Measurements from ENCODE around the gene ULK1. TPM values are rescaled to one million over a fixed set of nuclear protein-coding genes. Genes with fewer than 3 reads are reported as not detected.

ULK1 gene
- total and polyA plus RNA-seq, 2 of the 13 experiments (the other 11 are each of a cell fraction or from before 2014, with no cell fraction given) = 2.8 to 10.1 TPM

GRCh38 chr12:131860472-131861260 lies 33.8 kb upstream of the ULK1 start (continued):
- TF ChIP-seq HNF4A (CRISPR knock-in tag; IDR thresholded peaks at IDR 0.05) (peak; percentile 100), NR2C2 (CRISPR knock-in tag; IDR thresholded peaks at IDR 0.05; ENCODE audit: borderline replicate concordance) (peak; percentile 94), SMYD3 (CRISPR knock-in tag; IDR thresholded peaks at IDR 0.05) (no peak), HNF4G (IDR thresholded peaks at IDR 0.05; ENCODE audit: borderline replicate concordance, low read depth, low read length) (peak; percentile 99), HNF4G (CRISPR knock-in tag; IDR thresholded peaks at IDR 0.05; ENCODE audit: borderline replicate concordance, low read depth) (peak; percentile 99), EEA1 (CRISPR knock-in tag; IDR thresholded peaks at IDR 0.05; ENCODE audit: borderline replicate concordance) (no peak), ZNF660 (CRISPR knock-in tag; IDR thresholded peaks at IDR 0.05; ENCODE audit: borderline replicate concordance, low read depth) (0 out of 2 replicates have a peak, but pooled peaks have one; percentile 48), ERF (CRISPR knock-in tag; IDR thresholded peaks at IDR 0.05) (peak; percentile 93), FOSL2 (CRISPR knock-in tag; IDR thresholded peaks at IDR 0.05) (peak; percentile 88), PAF1 (CRISPR knock-in tag; IDR thresholded peaks at IDR 0.05) (no peak), EZH2 (conservative IDR thresholded peaks at IDR 0.05; ENCODE audit: low read depth, low read length) (no peak), KDM6A (CRISPR knock-in tag; IDR thresholded peaks at IDR 0.05; ENCODE audit: low read depth) (peak; percentile 99), RELA (CRISPR knock-in tag; IDR thresholded peaks at IDR 0.05) (peak; percentile 99), TCF7L2 (IDR thresholded peaks at IDR 0.05; ENCODE audit: low read depth, low read length) (no peak), SMARCE1 (IDR thresholded peaks at IDR 0.05; ENCODE audit: borderline replicate concordance) (no peak), ZNF776 (CRISPR knock-in tag; IDR thresholded peaks at IDR 0.05) (peak; percentile 66; the same call in 1 of the 2 replicates), FOXK1 (CRISPR knock-in tag; IDR thresholded peaks at IDR 0.05; ENCODE audit: borderline replicate concordance, low read depth) (peak; percentile 96), ZBTB4 (CRISPR knock-in tag; IDR thresholded peaks at IDR 0.05; ENCODE audit: borderline replicate concordance) (0 out of 2 replicates have a peak, but pooled peaks have one; percentile 63), ZNF841 (CRISPR knock-in tag; IDR thresholded peaks at IDR 0.05; ENCODE audit: borderline replicate concordance) (no peak)
- TF ChIP-seq, protein P1, sequence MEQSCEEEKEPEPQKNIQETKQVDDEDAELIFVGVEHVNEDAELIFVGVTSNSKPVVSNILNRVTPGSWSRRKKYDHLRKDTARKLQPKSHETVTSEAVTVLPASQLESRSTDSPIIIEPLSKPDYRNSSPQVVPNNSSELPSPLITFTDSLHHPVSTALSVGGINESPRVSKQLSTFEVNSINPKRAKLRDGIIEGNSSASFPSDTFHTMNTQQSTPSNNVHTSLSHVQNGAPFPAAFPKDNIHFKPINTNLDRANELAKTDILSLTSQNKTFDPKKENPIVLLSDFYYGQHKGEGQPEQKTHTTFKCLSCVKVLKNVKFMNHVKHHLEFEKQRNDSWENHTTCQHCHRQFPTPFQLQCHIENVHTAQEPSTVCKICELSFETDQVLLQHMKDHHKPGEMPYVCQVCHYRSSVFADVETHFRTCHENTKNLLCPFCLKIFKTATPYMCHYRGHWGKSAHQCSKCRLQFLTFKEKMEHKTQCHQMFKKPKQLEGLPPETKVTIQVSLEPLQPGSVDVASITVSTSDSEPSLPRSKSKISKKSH (CRISPR knock-in tag; IDR thresholded peaks at IDR 0.05; ENCODE audit: borderline replicate concordance) = no peak
- TF ChIP-seq, protein P2, sequence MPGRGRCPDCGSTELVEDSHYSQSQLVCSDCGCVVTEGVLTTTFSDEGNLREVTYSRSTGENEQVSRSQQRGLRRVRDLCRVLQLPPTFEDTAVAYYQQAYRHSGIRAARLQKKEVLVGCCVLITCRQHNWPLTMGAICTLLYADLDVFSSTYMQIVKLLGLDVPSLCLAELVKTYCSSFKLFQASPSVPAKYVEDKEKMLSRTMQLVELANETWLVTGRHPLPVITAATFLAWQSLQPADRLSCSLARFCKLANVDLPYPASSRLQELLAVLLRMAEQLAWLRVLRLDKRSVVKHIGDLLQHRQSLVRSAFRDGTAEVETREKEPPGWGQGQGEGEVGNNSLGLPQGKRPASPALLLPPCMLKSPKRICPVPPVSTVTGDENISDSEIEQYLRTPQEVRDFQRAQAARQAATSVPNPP (CRISPR knock-in tag; IDR thresholded peaks at IDR 0.05) = no peak
- TF ChIP-seq, protein P3, sequence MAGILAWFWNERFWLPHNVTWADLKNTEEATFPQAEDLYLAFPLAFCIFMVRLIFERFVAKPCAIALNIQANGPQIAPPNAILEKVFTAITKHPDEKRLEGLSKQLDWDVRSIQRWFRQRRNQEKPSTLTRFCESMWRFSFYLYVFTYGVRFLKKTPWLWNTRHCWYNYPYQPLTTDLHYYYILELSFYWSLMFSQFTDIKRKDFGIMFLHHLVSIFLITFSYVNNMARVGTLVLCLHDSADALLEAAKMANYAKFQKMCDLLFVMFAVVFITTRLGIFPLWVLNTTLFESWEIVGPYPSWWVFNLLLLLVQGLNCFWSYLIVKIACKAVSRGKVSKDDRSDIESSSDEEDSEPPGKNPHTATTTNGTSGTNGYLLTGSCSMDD (CRISPR knock-in tag; IDR thresholded peaks at IDR 0.05) = no peak

Data from HepG2 (cell line).